ENCODE results near the gene BPTF.

GRCh38 chr17:67842648-67843047 lies 17.3 kb downstream of the BPTF start:
- TF ChIP-seq CTCF (IDR thresholded peaks at IDR 0.05): no peak
- TF ChIP-seq EZH2 (IDR thresholded peaks at IDR 0.05; ENCODE audit: borderline replicate concordance, insufficient read depth, low read depth, low read length, poor library complexity, severe bottlenecking): no peak

All from B cell (primary cell).